ENCODE measurements around the gene ATP11A.
"Not testable (repeated sequence)": the region's sequence is repeated elsewhere in the genome, so short reads cannot be mapped to it uniquely, and the experiment has no call there.

ATP11A gene

GRCh38 chr13:112782429-112783010 is 92.7 kb downstream of the ATP11A start:
- no peak for DNase-seq (ENCODE audit: low read depth)
- TF ChIP-seq, protein P1, sequence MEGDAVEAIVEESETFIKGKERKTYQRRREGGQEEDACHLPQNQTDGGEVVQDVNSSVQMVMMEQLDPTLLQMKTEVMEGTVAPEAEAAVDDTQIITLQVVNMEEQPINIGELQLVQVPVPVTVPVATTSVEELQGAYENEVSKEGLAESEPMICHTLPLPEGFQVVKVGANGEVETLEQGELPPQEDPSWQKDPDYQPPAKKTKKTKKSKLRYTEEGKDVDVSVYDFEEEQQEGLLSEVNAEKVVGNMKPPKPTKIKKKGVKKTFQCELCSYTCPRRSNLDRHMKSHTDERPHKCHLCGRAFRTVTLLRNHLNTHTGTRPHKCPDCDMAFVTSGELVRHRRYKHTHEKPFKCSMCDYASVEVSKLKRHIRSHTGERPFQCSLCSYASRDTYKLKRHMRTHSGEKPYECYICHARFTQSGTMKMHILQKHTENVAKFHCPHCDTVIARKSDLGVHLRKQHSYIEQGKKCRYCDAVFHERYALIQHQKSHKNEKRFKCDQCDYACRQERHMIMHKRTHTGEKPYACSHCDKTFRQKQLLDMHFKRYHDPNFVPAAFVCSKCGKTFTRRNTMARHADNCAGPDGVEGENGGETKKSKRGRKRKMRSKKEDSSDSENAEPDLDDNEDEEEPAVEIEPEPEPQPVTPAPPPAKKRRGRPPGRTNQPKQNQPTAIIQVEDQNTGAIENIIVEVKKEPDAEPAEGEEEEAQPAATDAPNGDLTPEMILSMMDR (conservative IDR thresholded peaks at IDR 0.05; ENCODE audit: low read depth, low read length): no peak
- H3K4me3 ChIP-seq (ENCODE audit: low read length): no peak overlapping the region

DNA sequence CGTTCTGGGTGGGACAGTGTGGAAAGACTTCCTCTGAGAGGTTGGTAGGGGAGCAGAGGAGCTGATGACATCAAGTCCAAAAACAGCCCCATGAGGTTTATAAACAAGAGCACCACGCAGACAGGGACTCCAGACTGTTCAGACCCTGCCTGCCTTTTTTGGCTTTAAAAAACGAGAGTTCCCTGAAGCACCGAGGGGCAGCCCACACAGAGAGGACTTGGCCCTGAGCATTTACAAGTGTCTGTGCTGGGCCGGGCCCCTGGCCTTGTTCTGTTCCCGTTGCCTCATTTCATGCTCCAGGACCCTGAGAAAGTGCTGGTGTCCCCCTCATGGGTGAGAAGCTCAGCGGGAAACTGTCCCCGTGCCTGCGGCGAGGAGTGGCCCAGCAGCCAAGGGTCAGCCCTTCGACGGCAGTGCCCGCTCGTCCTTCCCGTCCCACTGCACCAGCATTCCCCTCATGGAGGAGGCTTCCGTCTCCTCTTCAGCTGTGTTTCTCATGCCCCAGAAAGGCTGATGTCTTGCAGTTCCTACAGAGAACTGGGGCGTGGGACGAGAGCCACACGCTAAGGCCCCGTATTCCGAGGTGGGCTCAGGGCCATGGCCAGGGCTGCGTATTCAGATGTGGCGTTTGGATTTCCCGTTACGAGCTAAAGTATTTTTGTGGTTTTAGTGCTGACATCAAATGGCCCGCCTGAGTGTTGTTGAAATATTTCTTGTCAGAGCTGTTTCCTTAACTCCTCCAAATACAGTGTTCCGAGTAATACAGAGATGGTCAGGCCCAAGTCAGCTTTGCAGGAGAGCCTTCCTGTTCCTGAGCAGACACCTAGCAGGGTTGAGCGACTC is 93.5 kb downstream of the ATP11A start:
- DNase-seq (ENCODE audit: low read depth): no peak
- no peak overlapping the region for H3K4me3 ChIP-seq (ENCODE audit: low read length)
- TF ChIP-seq, protein P1 (conservative IDR thresholded peaks at IDR 0.05; ENCODE audit: low read depth, low read length): no peak

GRCh38 chr13:112783978-112784371 is 94.1 kb downstream of the ATP11A start:
- TF ChIP-seq, protein P1 (conservative IDR thresholded peaks at IDR 0.05; ENCODE audit: low read depth, low read length): no peak
- DNase-seq (ENCODE audit: low read depth): no peak
- H3K4me3 ChIP-seq (ENCODE audit: low read length): no peak overlapping the region

DNA sequence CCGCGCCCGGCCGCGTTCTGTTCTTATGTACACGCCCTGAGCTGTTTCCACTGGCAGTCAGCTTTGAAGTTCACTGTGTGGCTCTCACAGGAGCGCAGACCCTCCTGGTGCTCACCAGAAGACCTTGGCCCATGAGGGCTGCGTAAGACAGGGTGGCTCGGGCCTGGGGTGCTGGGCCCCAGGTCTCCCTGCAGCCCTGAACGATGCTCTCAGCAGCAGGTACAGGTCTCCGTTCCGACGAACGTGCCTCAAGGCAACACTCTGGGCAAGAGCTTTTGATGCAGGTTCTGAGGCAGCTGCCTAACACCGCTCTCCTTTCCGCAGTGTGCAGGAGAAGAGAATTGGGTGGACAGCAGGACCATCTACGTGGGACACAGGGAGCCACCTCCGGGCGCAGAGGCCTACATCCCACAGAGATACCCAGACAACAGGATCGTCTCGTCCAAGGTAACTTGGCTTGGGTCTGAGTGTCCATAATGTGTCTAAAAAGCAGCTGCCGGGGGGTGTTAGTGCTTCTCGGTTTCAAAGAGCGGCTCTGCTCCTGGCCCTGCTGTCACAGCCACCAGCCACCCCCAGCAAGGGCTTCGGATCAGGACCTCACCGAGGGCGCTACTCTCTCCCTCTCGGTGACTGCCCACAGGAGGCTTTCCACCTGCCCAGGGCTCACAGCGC is 95.1 kb downstream of the ATP11A start:
- no peak overlapping the region for H3K4me3 ChIP-seq (ENCODE audit: low read length)
- DNase-seq (ENCODE audit: low read depth): no peak
- TF ChIP-seq, protein P1 (conservative IDR thresholded peaks at IDR 0.05; ENCODE audit: low read depth, low read length): no peak

GRCh38 chr13:112785483-112785856 is 95.6 kb downstream of the ATP11A start:
- no peak overlapping the region for H3K4me3 ChIP-seq (ENCODE audit: low read length)
- TF ChIP-seq, protein P1 (conservative IDR thresholded peaks at IDR 0.05; ENCODE audit: low read depth, low read length): no peak
- no peak for DNase-seq (ENCODE audit: low read depth)

DNA sequence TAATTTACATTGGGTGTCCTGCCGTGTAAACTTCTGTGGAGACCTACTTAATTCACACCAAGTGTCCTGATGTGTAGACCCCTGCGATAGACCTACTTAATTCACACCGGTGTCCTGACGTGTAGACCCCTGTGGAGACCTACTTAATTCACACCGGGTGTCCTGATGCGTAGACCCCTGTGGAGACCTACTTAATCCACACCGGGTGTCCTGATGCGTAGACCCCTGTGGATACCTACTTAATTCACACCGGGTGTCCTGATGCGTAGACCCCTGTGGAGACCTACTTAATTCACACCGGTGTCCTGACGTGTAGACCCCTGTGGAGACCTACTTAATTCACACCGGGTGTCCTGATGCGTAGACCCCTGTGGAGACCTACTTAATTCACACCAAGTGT is 97.0 kb downstream of the ATP11A start:
- not testable (repeated sequence) for DNase-seq (ENCODE audit: low read depth); H3K4me3 ChIP-seq (ENCODE audit: low read length)

GRCh38 chr13:112790735-112791641 is 101.2 kb downstream of the ATP11A start:
- TF ChIP-seq, protein P1 (conservative IDR thresholded peaks at IDR 0.05; ENCODE audit: low read depth, low read length): no peak
- no peak for DNase-seq (ENCODE audit: low read depth)
- no peak overlapping the region for H3K4me3 ChIP-seq (ENCODE audit: low read length)

All from retinal pigment epithelial cell (primary cell).